GM21786 (cell line): ENCODE measurements around the gene GMPR2.

Experiments used
- ATAC-seq: cut with Tn5 transposase; IDR thresholded peaks from one replicate; pipeline ENCODE4 v1.9.1; 2021; ENCODE audit not compliant: unreplicated experiment

Gene GMPR2

DNA sequence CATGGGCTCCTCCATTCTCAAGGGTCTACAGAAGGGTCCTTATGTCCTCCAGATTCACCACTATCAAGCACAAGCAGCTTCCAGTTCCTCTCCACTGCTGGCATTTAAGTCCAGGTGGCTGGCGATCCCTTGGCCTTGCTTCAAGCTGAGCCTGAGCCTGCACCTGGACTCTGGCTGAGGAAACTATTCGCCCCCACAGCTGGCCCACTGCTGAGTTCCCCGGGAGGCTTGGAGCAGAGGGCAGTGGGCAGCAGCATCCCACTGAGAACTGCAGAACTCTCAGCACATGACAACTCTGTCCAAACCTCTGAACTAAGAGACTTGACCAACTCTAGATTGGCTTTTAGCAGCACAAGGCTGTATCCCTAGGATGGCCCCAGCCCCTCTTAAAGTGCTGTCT is 50.0 kb downstream of the GMPR2 start:
- no peak for ATAC-seq

DNA sequence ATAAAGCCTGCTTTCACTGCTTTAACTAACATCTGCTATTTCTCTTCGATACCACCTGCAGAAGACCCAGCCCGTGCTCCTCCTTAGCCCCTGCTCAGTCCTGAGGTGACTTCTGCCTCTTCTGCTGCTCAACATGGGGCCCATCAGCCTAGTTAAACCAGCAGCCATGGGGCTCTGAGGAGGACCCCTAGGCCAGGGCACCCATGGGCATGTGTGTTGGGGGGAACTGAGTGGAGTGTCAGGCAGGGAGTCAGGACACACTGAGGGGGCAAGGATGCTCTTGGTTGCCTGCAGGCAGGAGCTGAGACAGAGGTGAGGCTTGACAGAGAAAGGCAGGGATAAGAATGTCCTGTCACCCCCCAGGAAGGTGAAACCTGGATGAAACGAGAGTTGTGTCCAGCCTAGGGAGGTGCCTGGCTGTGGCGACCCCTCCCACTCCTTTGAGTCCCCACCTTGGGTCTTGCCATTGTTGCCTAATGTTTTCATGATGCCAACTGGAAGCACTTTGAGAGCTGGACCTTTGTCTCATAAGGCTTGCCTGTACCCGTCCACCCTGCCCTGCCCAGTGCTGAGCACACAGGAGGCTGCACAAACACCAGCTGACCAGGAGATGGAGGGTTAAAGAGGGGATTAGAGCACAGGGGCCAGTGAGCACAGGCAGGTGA is 51.2 kb downstream of the GMPR2 start:
- no peak for ATAC-seq

DNA sequence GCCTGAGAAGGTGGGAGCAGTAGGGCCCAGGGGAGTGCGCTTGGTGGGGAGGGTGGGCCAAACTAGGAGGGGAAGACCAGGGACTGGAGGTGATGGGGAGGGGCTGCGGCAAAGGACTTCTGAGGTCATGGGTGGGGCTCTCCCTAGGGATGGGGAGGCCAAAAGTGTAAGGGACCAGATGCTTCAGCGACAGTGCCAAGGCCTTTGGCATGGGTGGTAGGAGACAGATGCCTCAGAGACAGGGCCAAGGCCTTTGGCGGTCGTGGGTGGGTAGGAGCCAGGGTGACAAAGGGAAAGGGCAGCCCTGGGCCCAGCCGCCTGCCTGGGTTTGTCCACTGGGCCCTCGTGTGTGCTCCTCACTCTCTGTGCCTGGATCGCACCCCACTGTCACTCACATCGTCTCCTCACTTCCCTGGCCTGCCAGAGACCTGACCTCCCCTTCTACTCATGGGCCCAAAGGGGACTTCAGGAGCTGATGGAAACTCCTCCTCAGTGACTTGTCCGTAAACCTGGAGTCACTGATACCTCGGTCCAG is 51.8 kb downstream of the GMPR2 start:
- no peak for ATAC-seq

DNA sequence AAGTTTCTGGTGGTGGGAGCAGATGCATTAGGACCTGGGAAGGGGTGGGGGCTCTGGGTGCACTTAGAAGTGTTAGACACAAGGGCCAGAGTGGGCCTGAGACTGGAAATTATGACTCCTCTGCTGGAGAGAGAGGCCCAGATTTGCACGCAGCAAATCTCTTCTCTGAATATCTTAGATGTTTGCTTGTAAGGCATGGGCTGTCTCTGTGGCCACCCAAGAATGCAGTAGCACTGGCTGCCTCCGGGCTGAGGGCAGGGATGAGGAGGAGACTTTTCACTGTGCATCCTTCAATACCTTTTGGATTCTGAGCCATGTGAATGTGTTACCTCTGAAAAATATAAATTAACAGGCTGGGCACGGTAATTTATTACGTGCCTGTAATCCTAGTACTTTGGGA is 52.6 kb downstream of the GMPR2 start:
- no peak for ATAC-seq

DNA sequence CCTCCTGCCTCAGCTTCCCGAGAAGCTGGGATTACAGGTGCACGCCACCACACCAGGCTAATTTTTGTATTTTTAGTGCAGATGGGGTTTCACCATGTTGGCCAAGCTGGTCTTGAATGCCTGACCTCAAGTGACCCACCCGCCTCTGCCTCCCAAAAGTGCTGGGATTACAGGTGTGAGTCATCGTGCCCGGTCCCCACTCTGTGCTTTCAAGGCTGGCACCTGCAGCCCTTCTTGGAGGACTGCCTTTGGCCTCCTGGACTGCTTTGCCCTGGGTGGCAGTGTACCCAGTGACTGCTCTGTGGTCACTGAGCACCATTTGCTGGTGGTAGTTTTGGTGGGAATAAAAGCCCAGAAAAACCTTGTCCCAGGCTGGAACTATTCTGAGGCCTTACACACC is 54.3 kb downstream of the GMPR2 start:
- ATAC-seq = no peak
